ENCODE measurements around the gene MYO1E.

DNA sequence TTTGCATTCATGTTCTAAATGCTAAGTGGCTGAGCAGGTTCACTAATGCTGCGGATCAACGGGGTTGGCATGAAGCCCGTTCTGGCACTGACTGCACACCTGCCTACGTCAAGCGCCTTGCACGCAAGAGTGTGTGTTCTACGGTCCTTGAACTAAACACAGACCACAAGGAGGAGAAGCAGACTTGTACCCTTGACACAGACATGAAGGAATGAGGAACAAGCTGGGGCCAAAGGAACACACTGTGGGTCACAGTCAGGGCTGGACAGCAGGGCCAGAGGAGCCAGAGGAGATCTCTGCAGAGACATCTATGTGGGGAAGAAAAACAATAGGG lies 214.0 kb downstream of the MYO1E start:
- TF ChIP-seq EP300 (IDR thresholded peaks at IDR 0.05) (no peak), POLR2A (IDR thresholded peaks at IDR 0.05) (no peak), POLR2AphosphoS5 (IDR thresholded peaks at IDR 0.05) (no peak)
- TF ChIP-seq, protein P1, sequence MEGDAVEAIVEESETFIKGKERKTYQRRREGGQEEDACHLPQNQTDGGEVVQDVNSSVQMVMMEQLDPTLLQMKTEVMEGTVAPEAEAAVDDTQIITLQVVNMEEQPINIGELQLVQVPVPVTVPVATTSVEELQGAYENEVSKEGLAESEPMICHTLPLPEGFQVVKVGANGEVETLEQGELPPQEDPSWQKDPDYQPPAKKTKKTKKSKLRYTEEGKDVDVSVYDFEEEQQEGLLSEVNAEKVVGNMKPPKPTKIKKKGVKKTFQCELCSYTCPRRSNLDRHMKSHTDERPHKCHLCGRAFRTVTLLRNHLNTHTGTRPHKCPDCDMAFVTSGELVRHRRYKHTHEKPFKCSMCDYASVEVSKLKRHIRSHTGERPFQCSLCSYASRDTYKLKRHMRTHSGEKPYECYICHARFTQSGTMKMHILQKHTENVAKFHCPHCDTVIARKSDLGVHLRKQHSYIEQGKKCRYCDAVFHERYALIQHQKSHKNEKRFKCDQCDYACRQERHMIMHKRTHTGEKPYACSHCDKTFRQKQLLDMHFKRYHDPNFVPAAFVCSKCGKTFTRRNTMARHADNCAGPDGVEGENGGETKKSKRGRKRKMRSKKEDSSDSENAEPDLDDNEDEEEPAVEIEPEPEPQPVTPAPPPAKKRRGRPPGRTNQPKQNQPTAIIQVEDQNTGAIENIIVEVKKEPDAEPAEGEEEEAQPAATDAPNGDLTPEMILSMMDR (IDR thresholded peaks at IDR 0.05): no peak

Measured in gastroesophageal sphincter (tissue), 3 donors.